ENCODE results near the gene ABCA1. TPM values are rescaled to one million over a fixed set of nuclear protein-coding genes. Genes with fewer than 3 reads are reported as not detected.

ABCA1 gene
- polyA plus RNA-seq, 1 experiment: 36.2 TPM

DNA sequence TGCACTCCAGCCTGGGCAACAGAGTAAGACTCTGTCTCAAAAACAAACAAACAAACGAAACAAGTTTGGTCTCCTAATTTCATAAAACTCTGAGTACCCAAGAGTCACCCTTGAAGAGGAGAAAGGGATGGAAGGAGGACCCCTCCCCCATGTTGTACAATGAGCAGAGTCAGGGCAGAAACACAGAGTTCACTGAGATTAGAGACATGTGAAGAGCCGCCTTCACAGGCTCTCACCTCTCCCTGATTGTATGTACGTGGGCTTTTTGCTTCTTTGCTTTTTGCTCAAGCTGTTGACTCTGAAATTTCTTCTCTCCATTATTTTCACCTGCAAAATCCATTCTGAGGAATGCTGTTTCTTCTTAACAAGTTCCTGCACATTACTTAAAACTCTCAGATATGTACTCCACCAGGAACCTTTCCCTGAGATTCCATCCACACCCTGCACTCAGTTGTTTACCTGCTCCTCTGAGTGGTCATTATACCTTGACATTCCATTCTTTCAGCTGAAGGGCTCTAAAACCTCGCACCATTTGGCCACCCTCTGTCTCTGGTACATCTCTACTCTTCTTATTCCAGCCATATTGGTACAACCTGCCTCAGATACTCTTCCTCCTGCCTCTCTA lies 44.4 kb upstream of the ABCA1 start:
- no peak for DNase-seq (ENCODE audit: low read depth)
- ChIA-PET POLR2A (no interaction called here), CTCF (no interaction called here)
- Histone ChIP-seq H3K36me3 (ENCODE audit: control insufficient read depth, insufficient read depth, low read length) (no peaks in the 10 kb centered on the region), H3K27me3 (ENCODE audit: control insufficient read depth, insufficient read depth, low read length) (no peaks in the 10 kb centered on the region), H3K4me3 (ENCODE audit: low read depth, low read length) (no peak overlapping the region)
- TF ChIP-seq, protein P1, sequence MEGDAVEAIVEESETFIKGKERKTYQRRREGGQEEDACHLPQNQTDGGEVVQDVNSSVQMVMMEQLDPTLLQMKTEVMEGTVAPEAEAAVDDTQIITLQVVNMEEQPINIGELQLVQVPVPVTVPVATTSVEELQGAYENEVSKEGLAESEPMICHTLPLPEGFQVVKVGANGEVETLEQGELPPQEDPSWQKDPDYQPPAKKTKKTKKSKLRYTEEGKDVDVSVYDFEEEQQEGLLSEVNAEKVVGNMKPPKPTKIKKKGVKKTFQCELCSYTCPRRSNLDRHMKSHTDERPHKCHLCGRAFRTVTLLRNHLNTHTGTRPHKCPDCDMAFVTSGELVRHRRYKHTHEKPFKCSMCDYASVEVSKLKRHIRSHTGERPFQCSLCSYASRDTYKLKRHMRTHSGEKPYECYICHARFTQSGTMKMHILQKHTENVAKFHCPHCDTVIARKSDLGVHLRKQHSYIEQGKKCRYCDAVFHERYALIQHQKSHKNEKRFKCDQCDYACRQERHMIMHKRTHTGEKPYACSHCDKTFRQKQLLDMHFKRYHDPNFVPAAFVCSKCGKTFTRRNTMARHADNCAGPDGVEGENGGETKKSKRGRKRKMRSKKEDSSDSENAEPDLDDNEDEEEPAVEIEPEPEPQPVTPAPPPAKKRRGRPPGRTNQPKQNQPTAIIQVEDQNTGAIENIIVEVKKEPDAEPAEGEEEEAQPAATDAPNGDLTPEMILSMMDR (IDR thresholded peaks at IDR 0.05; ENCODE audit: insufficient read depth, low read depth, low read length): no peak

DNA sequence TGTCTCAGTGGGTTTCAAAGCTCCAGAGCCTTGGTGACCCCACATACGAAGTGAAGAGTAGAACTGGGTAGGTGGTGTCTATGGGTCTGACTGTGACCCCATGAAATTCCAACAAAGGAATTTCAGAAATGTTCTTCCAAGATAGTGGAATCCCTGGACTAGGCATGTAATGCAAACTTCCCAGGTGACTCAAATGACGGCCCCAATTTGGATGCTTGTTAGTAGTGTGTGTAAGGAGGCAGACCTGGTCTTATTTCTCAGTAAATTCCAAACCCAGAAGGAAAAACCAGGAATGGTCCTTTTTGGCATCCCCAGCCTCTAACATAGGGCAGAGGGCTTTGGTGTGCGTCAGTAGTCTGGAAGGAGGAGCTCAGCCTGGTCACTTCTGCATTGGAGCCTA lies 43.6 kb upstream of the ABCA1 start:
- no peaks in the 10 kb centered on the region for H3K36me3 ChIP-seq (ENCODE audit: control insufficient read depth, insufficient read depth, low read length)
- no peak for DNase-seq (ENCODE audit: low read depth)
- TF ChIP-seq, protein P1 (IDR thresholded peaks at IDR 0.05; ENCODE audit: insufficient read depth, low read depth, low read length): no peak
- ChIA-PET POLR2A (no interaction called here), CTCF (interaction anchor here (0.6 to 1.6 kb wide), 3 partner anchors 20 to 191 kb away, joined by 3 read pairs; no protein-coding TSS in a partner anchor)
- H3K27me3 ChIP-seq (ENCODE audit: control insufficient read depth, insufficient read depth, low read length): no peaks in the 10 kb centered on the region
- no peak overlapping the region for H3K4me3 ChIP-seq (ENCODE audit: low read depth, low read length)

DNA sequence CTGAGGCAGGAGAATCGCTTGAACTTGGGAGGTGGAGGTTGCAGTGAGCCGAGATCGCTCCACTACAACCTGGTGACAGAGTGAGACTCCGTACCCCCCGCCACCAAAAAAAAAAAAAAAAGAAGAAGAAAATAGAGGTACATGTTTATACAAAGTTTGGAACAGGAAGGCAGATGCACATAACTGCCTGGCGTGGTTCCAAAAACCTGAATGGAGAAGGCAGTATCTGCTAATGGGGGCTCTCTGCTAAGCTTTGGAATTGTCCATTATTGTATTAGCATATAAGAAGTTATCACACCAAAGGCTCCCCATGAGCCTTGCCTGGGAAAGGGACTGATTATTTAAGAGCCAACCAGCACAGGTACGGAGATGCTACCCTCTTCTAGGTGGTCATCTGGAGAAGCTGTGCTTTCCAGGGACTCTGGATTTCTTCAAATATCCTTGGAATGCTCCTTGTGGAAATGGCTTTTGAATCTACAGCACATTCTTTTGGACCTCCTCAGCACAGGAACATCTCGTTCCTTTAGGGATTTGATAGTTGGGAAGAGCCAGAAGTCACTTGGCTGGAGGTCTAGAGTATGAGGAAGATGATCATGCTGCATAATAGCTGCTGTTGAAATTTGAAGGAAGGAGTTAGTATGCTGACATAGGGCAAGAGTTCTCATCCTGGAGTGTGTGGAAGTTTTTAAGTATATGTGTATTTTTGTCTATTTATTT lies 42.5 kb upstream of the ABCA1 start:
- CTCF ChIA-PET: interaction anchor here (0.6 to 1.6 kb wide), 3 partner anchors 21 to 190 kb away, joined by 3 read pairs; no protein-coding TSS in a partner anchor
- DNase-seq (ENCODE audit: low read depth): no peak
- Histone ChIP-seq H3K27me3 (ENCODE audit: control insufficient read depth, insufficient read depth, low read length) (no peaks in the 10 kb centered on the region), H3K4me3 (ENCODE audit: low read depth, low read length) (no peak overlapping the region), H3K36me3 (ENCODE audit: control insufficient read depth, insufficient read depth, low read length) (no peaks in the 10 kb centered on the region)
- POLR2A ChIA-PET: interaction anchor here (0.6 kb wide), 1 partner anchor 102 kb away, joined by 3 read pairs; no protein-coding TSS in a partner anchor
- TF ChIP-seq, protein P1 (IDR thresholded peaks at IDR 0.05; ENCODE audit: insufficient read depth, low read depth, low read length): no peak

DNA sequence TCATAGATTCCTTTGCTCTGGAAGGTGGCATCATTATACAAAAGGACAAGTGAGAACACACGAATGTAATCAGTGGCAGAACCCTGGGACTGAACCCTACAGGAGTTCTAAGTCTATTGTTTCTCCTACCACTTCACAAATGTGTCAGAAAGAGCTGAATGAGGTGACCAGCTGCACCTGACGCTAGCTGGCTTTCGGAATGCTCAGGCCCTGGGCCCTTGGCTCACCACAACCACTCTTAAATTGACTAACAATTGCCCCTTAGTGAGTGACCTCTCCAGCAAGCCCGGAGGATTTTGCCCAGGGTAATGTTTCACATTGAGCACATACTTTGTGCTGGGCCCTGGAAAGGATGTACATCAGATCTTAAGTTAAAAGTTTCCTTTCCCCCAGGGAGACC lies 41.2 kb upstream of the ABCA1 start:
- Histone ChIP-seq H3K36me3 (ENCODE audit: control insufficient read depth, insufficient read depth, low read length) (no peaks in the 10 kb centered on the region), H3K27me3 (ENCODE audit: control insufficient read depth, insufficient read depth, low read length) (no peaks in the 10 kb centered on the region), H3K4me3 (ENCODE audit: low read depth, low read length) (no peak overlapping the region)
- ChIA-PET CTCF (interaction anchor here (0.8 to 1.7 kb wide), 4 partner anchors 20 to 186 kb away, joined by 3 to 7 read pairs (median 3); no protein-coding TSS in a partner anchor), POLR2A (interaction anchor here (0.6 to 1.2 kb wide), 2 partner anchors 42 to 481 kb away, joined by 3 to 4 read pairs; no protein-coding TSS in a partner anchor)
- TF ChIP-seq, protein P1 (IDR thresholded peaks at IDR 0.05; ENCODE audit: insufficient read depth, low read depth, low read length): no peak
- no peak for DNase-seq (ENCODE audit: low read depth)

Measured in BJ (cell line).